Measurements from ENCODE around the gene AGK.
"Not testable (repeated sequence)": the region's sequence is repeated elsewhere in the genome, so short reads cannot be mapped to it uniquely, and the experiment has no call there.

Gene AGK

DNA sequence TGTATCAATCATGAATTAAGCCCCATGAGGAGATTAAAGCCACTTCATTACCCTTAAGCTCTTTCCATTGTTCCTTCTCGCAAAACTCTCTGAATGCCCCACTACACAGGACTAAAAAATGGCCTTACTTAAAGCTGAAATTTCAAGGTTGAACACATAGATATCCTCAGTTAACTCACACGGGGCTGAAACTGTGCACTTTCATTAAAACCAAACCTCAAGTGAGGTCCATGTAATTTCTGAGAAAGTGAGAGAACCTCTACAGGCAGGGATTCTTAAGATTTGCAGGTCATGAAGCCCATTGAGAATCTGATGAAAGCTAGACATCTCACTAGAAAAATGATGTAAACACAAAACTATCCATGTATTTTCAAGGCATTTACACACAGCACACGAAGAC, 134.9 kb downstream of the AGK start:
- no peak for DNase-seq

DNA sequence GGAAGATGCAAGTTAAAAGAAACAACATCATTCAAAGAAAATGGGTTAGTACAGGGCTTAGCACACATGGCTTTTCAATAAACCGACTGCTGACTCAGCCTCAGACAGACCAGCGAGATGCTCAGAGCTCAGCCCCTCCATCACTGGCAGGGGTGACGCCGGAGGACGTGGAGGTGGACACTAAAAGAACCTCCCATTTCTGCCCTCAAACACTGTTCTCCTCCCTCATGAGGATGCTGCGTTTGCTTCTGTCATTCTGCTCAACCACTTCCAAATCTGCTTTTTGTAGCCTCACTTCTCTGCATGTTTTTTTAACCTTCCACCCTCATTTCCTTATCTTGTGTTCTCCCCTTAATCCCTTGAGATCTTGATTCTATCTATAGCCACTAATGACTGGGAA, 135.5 kb downstream of the AGK start:
- no peak for DNase-seq

DNA sequence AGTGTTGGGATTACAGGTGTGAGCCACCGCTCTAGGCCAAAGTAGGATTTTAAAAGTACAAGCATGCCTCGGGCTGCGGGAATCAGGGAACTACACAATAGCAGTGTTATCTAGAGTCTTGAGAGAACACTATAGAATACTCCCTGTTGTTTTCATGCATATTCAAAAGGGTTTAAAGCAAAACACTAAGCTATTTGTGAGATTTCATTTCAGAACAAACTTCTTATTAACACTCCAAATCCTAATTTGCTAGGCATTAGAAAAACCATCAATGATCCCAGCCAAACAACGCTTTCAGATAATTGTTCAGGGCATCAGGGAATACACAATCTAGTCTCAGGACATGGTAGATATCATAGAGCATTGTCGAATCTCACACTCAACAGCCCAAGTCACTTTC, 136.8 kb downstream of the AGK start:
- DNase-seq = no peak

DNA sequence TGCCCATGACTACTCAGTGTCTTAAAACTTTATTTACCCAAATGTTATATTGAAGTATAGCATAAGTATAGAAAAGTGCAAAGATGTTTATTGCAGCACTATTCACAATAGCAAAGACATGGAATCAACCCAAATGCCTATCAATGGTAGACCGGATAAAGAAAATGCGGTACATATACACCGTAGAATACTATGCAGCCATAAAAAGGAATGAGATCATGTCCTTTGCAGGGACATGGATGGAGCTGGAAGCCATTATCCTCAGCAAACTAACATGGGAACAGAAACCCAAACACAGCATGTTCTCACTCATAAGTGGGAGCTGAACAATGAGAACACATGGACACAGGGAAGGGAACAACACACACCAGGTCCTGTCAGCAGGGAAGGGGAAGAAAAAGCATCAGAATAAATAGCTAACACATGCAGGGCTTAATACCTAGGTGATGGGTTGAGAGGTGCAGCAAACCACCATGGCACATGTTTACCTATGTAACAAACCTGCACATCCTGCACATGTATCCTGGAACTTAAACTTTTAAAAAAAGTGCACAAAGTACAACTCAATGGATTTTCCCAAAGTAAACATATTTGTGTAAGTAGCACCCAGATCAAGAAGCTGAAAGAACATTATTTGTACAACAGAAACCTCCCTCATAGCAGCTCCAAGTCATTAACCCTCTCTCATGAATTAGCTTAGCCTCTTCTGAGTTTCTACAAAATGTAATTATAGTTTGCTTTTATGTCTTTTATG, 138.0 kb downstream of the AGK start:
- DNase-seq = not testable (repeated sequence)

DNA sequence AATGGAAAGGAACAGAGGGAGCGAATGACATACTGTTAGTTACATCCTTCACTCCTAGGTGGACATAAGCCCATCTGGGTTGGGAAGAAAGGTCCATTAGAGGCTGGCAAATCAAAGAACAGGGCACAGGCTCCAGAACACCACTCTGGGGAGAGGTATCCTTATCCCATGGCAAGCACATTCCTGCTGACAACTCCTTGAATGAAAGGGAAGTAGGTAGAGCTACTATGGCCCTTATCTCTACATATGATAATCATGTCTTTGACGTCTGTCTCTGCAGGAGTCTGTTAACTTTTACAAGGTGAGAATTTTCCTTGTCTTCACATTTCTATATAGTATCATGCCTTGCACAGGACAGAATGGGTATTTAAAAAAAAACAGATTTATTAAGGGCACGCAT, 140.3 kb downstream of the AGK start:
- no peak for DNase-seq

DNA sequence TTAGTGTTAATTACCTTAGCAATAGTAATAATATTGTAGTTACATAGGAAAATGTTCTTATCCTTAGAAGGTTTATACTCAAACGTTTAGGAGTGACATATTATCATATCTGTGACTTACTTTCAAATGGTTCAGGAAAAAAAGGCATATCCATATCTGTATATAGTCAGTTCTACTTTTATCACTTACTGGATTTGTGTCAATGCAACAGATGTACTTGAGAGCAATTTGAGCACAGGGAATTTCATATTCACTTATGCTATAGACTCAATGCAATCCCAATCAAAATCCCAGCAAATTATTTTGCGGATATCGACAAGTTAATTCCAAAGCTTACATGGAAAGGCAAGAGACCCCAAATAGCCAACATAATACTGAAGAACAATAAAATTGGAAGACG, 140.8 kb downstream of the AGK start:
- no peak for DNase-seq

DNA sequence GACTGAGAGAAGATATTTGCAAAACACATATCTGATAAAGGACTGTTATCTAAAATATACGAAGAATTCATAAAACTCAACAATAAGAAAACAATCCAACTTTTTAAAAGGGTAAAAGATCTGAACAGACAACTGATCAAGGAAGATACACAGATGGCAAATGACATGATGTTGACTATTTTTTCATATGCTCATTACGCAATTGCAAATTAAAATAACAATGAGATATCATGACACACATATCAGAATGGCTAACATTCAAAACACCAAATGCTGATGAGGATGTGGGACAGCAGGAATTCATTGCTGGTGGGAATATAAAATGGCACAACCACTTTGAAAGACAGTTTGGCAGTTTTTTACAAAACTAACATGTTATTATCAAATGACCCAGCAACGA, 141.9 kb downstream of the AGK start:
- DNase-seq = no peak

DNA sequence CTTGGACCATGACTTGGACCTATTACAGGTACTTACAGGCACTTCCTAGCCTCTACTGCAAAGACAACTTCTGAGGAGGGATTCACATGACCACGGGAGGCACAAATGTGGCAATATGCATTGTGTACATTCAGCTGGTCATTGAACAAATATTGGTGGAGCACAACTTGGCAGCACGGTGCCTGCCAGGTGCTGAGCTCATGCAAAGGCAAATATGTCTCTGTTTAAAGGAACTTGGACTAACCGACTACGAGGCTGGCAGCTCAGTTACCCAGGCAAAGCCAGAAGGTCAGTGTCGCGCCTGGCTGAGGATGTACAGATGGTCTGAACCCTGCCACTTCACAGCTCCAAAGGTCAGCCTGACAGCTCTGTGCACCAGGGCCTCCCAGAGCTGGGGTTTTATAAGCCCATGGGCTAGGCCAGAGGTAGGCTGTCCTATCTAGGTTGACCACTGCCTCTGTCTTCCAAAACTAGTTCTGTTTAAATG, 144.6 kb downstream of the AGK start:
- no peak for DNase-seq

DNA sequence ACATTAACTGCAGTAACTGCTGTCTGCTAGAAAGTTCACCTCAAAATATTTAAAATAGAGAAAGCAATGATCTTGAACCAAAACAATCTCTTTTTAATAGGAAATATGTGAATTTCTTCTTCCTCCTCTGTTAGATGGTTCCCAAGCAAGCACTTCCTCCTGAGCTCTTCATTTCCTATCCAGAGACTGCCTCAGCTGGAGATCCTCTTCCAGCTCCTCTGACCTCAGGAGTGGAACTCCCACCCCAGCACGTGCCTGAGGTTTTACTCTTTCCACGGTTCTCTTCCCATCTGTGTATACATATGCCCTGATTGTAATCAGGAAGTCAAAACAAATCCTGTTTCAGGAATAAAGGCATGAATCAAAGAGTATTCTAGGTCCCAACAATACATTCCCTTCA, 145.1 kb downstream of the AGK start:
- DNase-seq = no peak

DNA sequence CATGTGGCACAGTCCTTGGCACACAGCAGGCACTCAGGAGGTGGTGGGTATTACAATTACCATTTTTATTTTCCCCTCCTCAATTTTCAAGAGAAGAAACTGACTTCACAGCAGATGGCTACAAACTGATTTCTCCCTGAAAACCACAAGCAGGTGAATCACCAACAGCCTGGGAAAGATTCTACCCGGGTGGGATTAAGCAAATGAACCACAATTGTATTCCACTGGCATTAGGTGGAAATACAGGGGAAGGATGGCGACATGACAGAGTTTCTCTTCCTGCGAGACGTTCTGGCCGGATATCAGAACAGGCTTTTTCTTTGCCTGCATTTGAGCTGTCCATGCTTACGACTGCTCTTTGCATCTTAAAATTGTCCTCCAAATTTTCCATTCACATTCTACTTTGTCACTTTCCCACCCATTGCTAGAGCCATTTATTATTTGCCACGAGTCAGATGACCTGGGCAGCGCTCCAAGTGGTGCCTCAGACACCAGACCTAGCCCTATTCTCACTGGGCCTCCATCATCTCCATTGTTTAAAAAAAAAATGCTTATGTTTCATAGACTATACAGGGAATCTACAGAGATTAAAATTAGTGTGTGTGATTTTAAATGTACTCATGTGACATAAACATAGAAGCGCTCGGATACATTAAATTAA, 146.1 kb downstream of the AGK start:
- no peak for DNase-seq

DNA sequence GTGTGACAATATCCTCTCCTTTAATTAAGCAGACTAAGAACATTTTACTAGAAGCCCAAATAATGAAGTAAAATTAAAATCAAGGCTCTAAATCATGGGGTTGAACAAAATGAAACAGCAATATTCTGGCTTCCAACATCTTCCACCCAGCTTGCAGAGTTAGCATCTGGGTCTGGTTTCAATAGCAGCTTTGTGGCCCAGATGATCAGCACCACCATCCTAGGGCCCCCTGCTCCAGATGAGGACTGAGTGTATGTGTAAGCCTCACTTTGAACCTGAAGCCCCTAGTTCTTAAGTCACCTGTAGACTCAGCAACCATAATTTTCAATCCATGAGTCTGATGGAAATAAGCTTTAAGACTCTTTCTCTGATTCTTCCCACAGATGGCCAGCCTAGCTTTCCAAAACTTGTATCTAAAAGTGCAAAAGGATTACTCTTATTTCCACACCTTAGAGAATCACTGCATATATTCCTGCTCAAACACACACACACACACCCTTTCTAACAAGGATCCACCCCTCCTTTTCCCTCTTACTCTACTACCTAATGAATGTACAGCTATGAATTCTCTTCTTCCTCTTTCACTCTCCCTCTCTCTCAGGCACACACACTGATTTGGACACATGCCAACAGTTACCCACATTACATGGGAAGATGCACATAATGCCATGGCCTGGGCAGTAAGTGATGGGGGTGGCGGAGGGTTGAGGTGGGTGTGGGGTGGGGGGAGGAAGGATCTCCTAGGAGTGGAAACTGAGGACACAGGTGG, 147.2 kb downstream of the AGK start:
- peak in 1 of 6 experiments; percentile 21 for DNase-seq

DNA sequence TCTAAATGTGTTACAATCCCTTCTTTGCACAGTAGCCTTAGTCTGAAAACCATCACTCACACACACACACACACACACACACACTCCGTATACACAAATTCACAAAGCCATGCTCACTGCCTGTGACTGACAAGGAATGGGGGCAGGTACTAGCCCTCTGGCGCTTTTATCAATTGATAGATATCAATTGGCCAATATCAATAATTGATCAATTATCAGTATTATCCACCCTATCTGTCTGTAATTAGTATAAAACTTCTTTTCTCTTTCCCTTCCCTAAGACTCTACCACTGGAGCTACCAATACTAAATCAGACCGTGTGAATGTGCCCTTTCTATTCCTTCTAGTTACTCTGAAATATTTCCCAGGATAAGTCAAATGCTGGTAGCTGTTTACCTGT, 148.7 kb downstream of the AGK start:
- no peak for DNase-seq

DNA sequence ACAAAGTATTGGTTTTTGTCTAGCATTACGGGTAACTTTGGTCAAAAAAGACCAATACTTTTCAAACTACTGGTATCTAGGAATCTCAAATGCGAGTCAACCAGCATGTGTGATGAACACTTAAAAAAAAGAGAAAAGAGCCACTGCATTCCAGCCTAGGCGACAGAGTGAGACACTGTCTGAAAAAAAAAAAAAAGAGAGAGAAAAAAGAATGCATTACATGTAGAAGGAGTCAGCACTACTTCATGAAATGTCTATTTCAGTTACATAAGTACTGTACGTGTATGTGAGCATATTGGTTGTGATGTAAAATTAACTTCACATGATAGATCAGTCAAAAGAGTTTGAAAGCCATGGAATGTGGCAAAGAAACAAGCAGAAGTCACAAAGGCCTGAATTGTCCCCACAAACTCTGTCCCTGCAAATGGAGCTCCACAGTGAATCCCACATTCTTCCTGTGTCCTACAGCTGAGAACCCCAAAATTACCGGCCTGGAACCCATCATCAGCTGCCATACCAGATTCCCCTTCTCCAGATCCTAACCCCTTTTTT, 149.2 kb downstream of the AGK start:
- DNase-seq = peak in 1 of 6 experiments; percentile 21

DNA sequence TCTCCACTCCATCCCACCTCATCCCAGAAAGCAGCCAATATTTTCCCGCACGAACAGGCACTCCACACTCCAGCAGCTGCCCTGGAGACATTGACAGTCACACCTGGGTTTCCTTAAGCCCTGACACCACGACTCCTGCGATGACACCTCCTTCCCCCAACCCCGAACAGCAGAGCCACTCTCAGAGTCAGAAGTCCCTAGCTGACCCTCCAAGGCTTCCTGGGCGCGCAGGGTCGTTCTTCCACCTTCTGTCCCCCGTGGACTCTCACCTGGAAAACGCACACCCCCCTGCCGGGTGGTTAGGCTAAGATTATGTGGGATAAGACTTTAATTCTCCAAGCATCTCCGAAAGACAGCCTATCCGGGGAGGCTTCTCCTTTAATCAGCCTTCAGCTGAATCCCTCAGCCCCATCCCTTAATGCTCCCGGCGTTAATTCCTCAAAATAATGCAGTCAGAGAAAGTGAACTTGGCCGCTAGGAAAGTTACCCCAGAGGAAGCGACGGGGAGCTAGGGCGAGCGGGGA, 149.7 kb downstream of the AGK start:
- DNase-seq = peak in 3 of 6 experiments; percentile 4 to 35 (median 23)

DNA sequence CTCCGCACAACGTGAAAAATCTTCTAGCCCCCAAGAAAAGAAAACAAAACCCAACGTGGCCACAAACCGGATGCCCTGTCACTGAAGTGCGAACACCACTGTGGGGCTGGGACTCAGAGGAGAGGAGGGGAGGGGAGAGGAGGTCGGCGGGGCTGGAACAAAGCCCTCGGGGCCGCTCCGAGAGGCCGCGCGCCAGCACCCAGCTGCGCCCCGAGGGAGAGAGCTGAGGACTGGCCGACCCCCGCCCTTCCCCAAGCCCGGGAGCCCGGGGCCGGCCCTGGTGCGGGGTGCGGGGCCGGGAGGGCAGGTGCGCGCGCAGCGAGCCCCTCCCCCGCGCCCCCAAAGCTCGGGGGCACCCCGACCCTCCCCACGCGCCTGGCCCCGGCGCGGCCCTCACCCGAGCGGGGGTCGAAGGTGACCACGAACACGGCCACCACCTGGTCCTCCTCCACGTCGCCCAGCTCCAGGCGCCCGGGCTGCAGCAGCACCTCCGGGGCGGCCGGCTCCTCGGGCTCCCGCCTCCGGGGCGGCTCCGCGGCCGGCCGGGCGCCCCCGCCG, 150.4 kb downstream of the AGK start:
- DNase-seq = peak; percentile 57 to 76 (median 66)

DNA sequence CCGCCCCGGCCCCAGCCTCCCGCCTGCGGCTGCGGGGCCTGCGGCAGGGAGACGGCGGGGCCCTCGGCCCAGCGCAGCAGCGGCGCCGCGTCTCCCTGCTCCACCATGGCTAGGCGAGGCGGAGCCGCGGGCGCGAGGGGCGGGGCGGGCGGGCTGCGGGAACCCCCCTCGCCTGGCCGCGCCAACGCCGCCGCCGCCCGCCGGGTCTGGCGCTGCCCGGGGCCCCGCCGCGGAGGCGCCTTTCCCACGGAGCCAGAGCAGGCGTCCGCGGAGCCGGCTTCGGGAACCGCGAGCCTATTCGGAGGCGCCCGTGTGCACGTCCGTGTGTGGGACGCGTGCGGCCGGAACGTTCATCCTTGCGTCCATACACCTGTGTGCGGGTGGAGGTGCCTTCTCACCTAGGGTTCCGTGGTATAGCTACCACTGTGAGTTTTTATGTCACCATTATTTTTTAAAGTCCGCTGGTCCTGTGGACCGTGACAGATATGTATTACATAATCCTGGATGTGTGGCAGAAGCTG, 150.9 kb downstream of the AGK start, which contains the start of gene DENND11:
Gene DENND11 (minus strand): TSS at position 120 of the 521 bp plus-strand sequence. CDS start 13 bp downstream, at position 107.
- peak; percentile 38 to 65 (median 50) for DNase-seq

DNA sequence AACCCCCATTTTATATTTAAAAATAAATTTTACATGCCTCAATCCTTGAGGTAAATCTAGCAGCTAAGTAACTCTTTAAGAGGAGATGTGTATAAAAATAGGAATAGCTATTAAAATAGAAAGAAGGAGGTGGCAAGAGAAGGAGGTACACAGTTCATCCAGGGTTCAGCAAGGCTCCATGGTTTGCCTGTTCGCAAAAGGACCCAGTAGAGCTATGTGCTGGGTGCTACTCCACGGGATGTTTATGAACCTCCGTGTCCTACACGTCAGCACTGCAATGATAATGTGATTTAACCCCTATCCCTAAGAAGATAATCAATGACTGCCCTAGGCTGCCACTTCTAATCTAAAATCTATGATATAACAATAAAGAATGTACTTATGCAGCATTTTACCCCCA, 151.7 kb downstream of the AGK start:
- DNase-seq = no peak

DNA sequence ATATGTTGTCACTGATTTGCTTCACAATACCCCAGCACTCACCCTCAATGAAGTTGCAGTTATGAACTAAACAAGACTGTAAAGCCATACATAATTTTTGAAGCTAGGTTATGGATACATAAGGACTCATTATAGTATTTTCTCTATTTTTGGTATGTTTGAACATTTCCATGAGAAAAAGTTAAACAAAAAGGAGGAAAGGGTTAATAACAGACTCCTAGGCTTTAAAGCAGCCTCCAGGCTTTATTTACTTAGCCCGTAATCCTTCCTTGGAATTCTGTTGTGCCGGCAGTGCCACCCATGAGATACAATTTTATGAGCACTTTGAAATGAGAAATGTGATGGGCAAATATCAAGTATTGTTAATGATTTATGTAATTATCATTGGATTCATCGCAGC, 152.9 kb downstream of the AGK start:
- no peak for DNase-seq

DNA sequence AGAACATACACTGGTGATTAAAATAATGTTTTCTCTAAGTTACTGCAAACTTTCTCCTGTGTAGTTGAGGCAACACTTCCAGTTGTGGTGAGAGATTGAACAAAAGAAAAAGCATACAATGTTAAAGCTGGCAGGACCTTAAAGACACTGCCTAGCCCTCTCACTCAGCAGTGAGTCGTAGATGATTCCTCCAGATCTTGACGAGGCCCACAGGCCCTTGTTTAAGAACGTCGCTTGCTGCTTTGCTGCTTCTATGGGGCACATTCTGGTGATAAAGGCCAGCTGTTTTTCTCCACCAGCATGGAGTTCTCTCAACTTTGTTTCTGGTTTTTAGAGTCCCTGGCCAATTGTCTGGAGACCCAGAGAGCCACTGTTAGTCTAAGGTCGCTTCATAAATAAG, 153.5 kb downstream of the AGK start:
- DNase-seq = no peak

Measured in stimulated activated naive CD4-positive, alpha-beta T cell (primary cell).